A549 (cell line): Measurements from ENCODE around the gene RAB5A. TPM values are rescaled to one million over a fixed set of nuclear protein-coding genes. Genes with fewer than 3 reads are reported as not detected.

ENCODE experiments used
- ATAC-seq, 2 experiments: fragments of 200-7000 bp in 1 of 2; fragments of >200 bp in 1 of 2; cut with Nextera tagmentation in 1 of 2; cut with Tn5 transposase in 1 of 2; 3 replicates each; pipeline versions ENCODE4 v1.8.0 to v1.9.1; 2018 to 2020; ENCODE audit warnings: mild to moderate bottlenecking in 1 of 2, moderate library complexity in 1 of 2
- CTCF ChIA-PET: fragments of 300-600 bp; sonication (Branson Sonifier 250); formaldehyde crosslinking; extraction: SDS; loops from one replicate; lab custom pipeline; 2021; ENCODE audit warnings: antibody characterized with exemption, inconsistent platforms; lab: Yijun Ruan, JAX
- POLR2A ChIA-PET: fragments of 350-600 bp; formaldehyde crosslinking; extraction: SDS; loops from one replicate; lab custom pipeline; 2021; ENCODE audit warnings: antibody characterized with exemption, inconsistent platforms; lab: Yijun Ruan, JAX
- DNase-seq, 2 experiments: peaks; one replicate each; pipeline versions ENCODE4 v3.0.0 to v3.0.0-alpha.2; 2011 to 2016; ENCODE audit warnings: low read depth in 1 of 2, low spot score in 1 of 2
- FAIRE-seq: peaks from 2 replicates; lab custom pipeline; 2011; peaks lifted over from hg19 to GRCh38; lab: Jason Lieb, UNC
- H3K27ac ChIP-seq, 2 experiments: fragments of >200 bp; sonication (Bioruptor Twin); formaldehyde crosslinking; 3 replicates each; pipeline ENCODE4 v1.5.1; 2016 to 2017
- H3K4me1 ChIP-seq: fragments of >200 bp; sonication (Bioruptor Twin); formaldehyde crosslinking; 3 replicates; pipeline ENCODE4 v1.6.1; 2016
- H3K4me2 ChIP-seq: fragments of >200 bp; sonication (Bioruptor Twin); formaldehyde crosslinking; 3 replicates; pipeline ENCODE4 v1.6.1; 2016
- H3K4me3 ChIP-seq: fragments of >200 bp; sonication (Bioruptor Twin); formaldehyde crosslinking; 3 replicates; pipeline ENCODE4 v1.5.1; 2016
- H3K9me3 ChIP-seq: fragments of >200 bp; sonication (Bioruptor Twin); formaldehyde crosslinking; 3 replicates; pipeline ENCODE4 v1.6.1; 2016
- BHLHE40 ChIP-seq: IDR thresholded peaks from 2 replicates; pipeline ENCODE4 v1.6.1; 2012; ENCODE audit warnings: low read depth, low read length, inconsistent platforms
- CBX8 ChIP-seq: fragments of 200-600 bp; sonication (generic); IDR thresholded peaks from 2 replicates; pipeline ENCODE4 v1.6.1; 2016
- CHD4 ChIP-seq: fragments of 200-600 bp; sonication (generic); IDR thresholded peaks from 2 replicates; pipeline ENCODE4 v1.6.1; 2016; ENCODE audit warnings: antibody characterized with exemption, mild to moderate bottlenecking, borderline replicate concordance
- E2F6 ChIP-seq: IDR thresholded peaks from 2 replicates; pipeline ENCODE4 v1.6.1; 2012; ENCODE audit warnings: low read depth, borderline replicate concordance
- EP300 ChIP-seq, 2 experiments: fragments of >200 bp; sonication (Bioruptor Twin); formaldehyde crosslinking; IDR thresholded peaks; 2 replicates in 1 of 2; 3 replicates in 1 of 2; pipeline ENCODE4 v1.6.1; 2016 to 2017
- FOSB ChIP-seq: fragments of 250-450 bp; sonication (Bioruptor Pico); IDR thresholded peaks from 2 replicates; pipeline ENCODE4 v1.5.0; 2020; ENCODE audit warnings: mild to moderate bottlenecking, moderate library complexity
- FOXS1 ChIP-seq: fragments of 250-450 bp; sonication (Bioruptor Pico); IDR thresholded peaks from 2 replicates; pipeline ENCODE4 v1.5.0; 2020; ENCODE audit warnings: mild to moderate bottlenecking, moderate library complexity
- HDAC2 ChIP-seq: fragments of 200-600 bp; sonication (generic); IDR thresholded peaks from 2 replicates; pipeline ENCODE4 v1.6.1; 2016
- HES2 ChIP-seq: fragments of >200 bp; sonication (Bioruptor Twin); formaldehyde crosslinking; IDR thresholded peaks from 2 replicates; pipeline ENCODE4 v1.6.1; 2016
- HMGXB4 ChIP-seq: fragments of 250-450 bp; sonication (Bioruptor Pico); IDR thresholded peaks from 2 replicates; pipeline ENCODE4 v1.5.0; 2021; ENCODE audit warnings: mild to moderate bottlenecking, moderate library complexity, borderline replicate concordance
- HOXA7 ChIP-seq: fragments of 250-450 bp; sonication (Bioruptor Pico); IDR thresholded peaks from 2 replicates; pipeline ENCODE4 v1.5.0; 2020; ENCODE audit warnings: mild to moderate bottlenecking, moderate library complexity
- JUNB ChIP-seq: fragments of >200 bp; sonication (Bioruptor Twin); formaldehyde crosslinking; IDR thresholded peaks from 2 replicates; pipeline ENCODE4 v1.6.1; 2016
- MAFK ChIP-seq: fragments of 450-650 bp; IDR thresholded peaks from 2 replicates; pipeline ENCODE4 v1.6.1; 2014; ENCODE audit not compliant: partially characterized antibody
- NFE2L2 ChIP-seq: fragments of 150-350 bp; conservative IDR thresholded peaks from 2 replicates; pipeline ENCODE4 v1.6.1; 2014; ENCODE audit warnings: low read length
- NPAS2 ChIP-seq: fragments of 250-450 bp; sonication (Bioruptor Pico); IDR thresholded peaks from 2 replicates; pipeline ENCODE4 v1.8.0; 2022; ENCODE audit warnings: mild to moderate bottlenecking, moderate library complexity, borderline replicate concordance
- NR3C1 ChIP-seq: fragments of >200 bp; sonication (Bioruptor Twin); formaldehyde crosslinking; IDR thresholded peaks from 3 replicates; pipeline ENCODE4 v1.6.1; 2017
- PHF8 ChIP-seq: fragments of 200-600 bp; sonication (generic); IDR thresholded peaks from 2 replicates; pipeline ENCODE4 v1.6.1; 2016; ENCODE audit warnings: low read depth, mild to moderate bottlenecking, antibody characterized with exemption, moderate library complexity, borderline replicate concordance
- RAD21 ChIP-seq, 2 experiments: fragments of >200 bp in 1 of 2; sonication (Bioruptor Twin) in 1 of 2; formaldehyde crosslinking in 1 of 2; IDR thresholded peaks in 1 of 2; conservative IDR thresholded peaks in 1 of 2; 2 replicates in 1 of 2; 3 replicates in 1 of 2; pipeline ENCODE4 v1.6.1; 2012 to 2018; ENCODE audit warnings: inconsistent platforms in 1 of 2
- RARB ChIP-seq: fragments of 250-450 bp; sonication (Bioruptor Pico); IDR thresholded peaks from 2 replicates; pipeline ENCODE4 v1.8.0; 2021; ENCODE audit warnings: mild to moderate bottlenecking, moderate library complexity
- SREBF2 ChIP-seq: fragments of 450-650 bp; IDR thresholded peaks from 2 replicates; pipeline ENCODE4 v1.6.1; 2014; ENCODE audit warnings: mild to moderate bottlenecking, moderate library complexity
- TFCP2L1 ChIP-seq: fragments of 250-450 bp; sonication (Bioruptor Pico); IDR thresholded peaks from 2 replicates; pipeline ENCODE4 v1.5.0; 2021; ENCODE audit warnings: mild to moderate bottlenecking
- WGBS: methylation state at CpG from one replicate; pipeline ENCODE4 v1.1.6; 2017; ENCODE audit errors: missing lambda C conversion rate; 5-methylcytosine and 5-hydroxymethylcytosine counted together
- polyA plus RNA-seq, 4 experiments: library from polyadenylated mRNA; depleted of rRNA in 3 of 4; stranded (reverse); fragments of >200 nt; fragmentation: RNase III in 1 of 4; extraction: RNeasy Plus Mini Kit Qiagen cat#74134 plus additional on column Dnase treatment in 1 of 4; gene quantifications; 2 replicates in 3 of 4; 3 replicates in 1 of 4; pipeline ENCODE4 v1.2.3, GENCODE V29; 2011 to 2017
- TF ChIP-seq, protein P1 (sequence below): fragments of 250-450 bp; sonication (Bioruptor Pico); IDR thresholded peaks from 2 replicates; pipeline ENCODE4 v1.5.0; 2020; ENCODE audit warnings: low read depth, mild to moderate bottlenecking, moderate library complexity
- TF ChIP-seq, protein P2 (sequence below): fragments of 150-350 bp; IDR thresholded peaks from 2 replicates; pipeline ENCODE4 v1.6.1; 2014; ENCODE audit warnings: low read depth, mild to moderate bottlenecking, low read length

RAB5A gene
- polyA plus RNA-seq, 2 of the 4 experiments (the other 2 are of a cell fraction) = 41.2 to 66.6 TPM

DNA sequence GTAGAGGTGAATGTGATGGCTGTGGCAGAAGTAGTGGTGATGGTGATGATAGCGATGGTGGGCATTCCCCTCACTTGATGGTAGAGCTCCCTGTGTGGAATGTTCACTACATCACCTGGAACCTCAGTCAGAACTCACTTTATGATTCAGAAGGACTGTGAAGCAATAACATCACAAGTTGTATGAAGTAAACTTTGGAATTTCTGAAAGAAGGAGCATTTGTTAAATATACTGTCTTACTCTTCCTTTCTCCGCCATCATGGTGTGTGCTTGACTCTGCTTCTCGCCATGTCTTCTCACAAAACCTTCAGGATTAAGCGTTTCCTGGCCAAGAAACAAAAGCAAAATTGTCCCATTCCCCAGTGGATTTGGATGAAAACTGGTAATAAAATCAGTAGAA is 65.3 kb downstream of the RAB5A start, which contains the start of gene PP2D1:
PP2D1 (minus strand) TSS at position 101 of the 400 bp plus-strand sequence. CDS start 192 bp downstream, outside the sequence.
- TF ChIP-seq CHD4 = no peak
- TF ChIP-seq E2F6 = no peak
- TF ChIP-seq, protein P1, sequence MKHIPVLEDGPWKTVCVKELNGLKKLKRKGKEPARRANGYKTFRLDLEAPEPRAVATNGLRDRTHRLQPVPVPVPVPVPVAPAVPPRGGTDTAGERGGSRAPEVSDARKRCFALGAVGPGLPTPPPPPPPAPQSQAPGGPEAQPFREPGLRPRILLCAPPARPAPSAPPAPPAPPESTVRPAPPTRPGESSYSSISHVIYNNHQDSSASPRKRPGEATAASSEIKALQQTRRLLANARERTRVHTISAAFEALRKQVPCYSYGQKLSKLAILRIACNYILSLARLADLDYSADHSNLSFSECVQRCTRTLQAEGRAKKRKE (CRISPR knock-in tag) = no peak
- TF ChIP-seq RAD21 (conservative IDR thresholded peaks at IDR 0.05 in 1 of 2, IDR thresholded peaks at IDR 0.05 in 1 of 2) = no peak
- no peak for TF ChIP-seq PHF8
- no peak for TF ChIP-seq HES2
- ChIA-PET CTCF (no interaction called here), POLR2A (no interaction called here)
- no peak for DNase-seq
- Histone ChIP-seq H3K4me2 (no peak within 1 kb of the TSS), H3K27ac (no peak within 1 kb of the TSS), H3K4me1 (no peaks in the 10 kb centered on the region), H3K4me3 (no peak within 1 kb of the TSS), H3K9me3 (no peaks in the 10 kb centered on the region)
- no peak for ATAC-seq
- 85% methylated on average over 4 of the region's 4 CpGs for WGBS
- no peak for FAIRE-seq

DNA sequence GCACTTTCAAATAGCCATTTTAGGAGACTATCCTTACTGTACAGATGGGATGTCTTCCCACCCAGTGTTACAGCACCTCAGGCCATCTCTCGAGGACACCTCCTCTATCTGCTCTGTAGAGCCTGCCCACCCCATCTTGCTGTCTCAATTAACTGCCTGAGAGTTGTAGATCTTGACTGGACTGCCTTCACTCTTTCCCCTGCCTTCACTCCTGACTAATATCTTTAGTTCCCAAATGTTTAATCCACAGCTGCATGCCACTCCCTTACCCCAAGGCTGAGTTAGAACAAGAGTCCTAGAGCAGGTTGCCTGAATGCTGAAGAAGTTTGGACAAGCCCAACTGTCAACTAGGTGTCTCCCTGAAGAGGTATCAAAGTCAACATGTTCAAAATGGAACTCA is 66.5 kb downstream of the RAB5A start:
- no peak for FAIRE-seq
- no peak overlapping the region for H3K4me2 ChIP-seq
- H3K4me3 ChIP-seq = no peak overlapping the region
- H3K4me1 ChIP-seq = no peaks in the 10 kb centered on the region
- no peaks in the 10 kb centered on the region for H3K9me3 ChIP-seq
- TF ChIP-seq HES2 = no peak
- TF ChIP-seq HDAC2 = no peak
- no peak for TF ChIP-seq MAFK
- TF ChIP-seq SREBF2 = no peak
- TF ChIP-seq FOSB (CRISPR knock-in tag) = no peak
- TF ChIP-seq RARB (CRISPR knock-in tag) = no peak
- TF ChIP-seq HOXA7 = no peak
- TF ChIP-seq, protein P2, sequence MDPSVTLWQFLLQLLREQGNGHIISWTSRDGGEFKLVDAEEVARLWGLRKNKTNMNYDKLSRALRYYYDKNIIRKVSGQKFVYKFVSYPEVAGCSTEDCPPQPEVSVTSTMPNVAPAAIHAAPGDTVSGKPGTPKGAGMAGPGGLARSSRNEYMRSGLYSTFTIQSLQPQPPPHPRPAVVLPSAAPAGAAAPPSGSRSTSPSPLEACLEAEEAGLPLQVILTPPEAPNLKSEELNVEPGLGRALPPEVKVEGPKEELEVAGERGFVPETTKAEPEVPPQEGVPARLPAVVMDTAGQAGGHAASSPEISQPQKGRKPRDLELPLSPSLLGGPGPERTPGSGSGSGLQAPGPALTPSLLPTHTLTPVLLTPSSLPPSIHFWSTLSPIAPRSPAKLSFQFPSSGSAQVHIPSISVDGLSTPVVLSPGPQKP = no peak
- TF ChIP-seq EP300 (IDR thresholded peaks at IDR 0.05) = no peak
- no peak for TF ChIP-seq NFE2L2
- no peak for TF ChIP-seq NR3C1
- no peak for TF ChIP-seq BHLHE40
- no peak for TF ChIP-seq HMGXB4
- TF ChIP-seq FOXS1 = no peak
- no peak for TF ChIP-seq CBX8
- TF ChIP-seq NPAS2 (CRISPR knock-in tag) = no peak
- no peak for TF ChIP-seq TFCP2L1 (CRISPR knock-in tag)
- TF ChIP-seq JUNB = no peak
- TF ChIP-seq, all 56 proteins: peak for 0
- ChIA-PET POLR2A (no interaction called here), CTCF (interaction anchor here (0.5 to 1.3 kb wide), 3 partner anchors 128 to 665 kb away, joined by 3 read pairs; no protein-coding TSS in a partner anchor)
- DNase-seq (no peak), ATAC-seq (no peak)
- no peak overlapping the region for H3K27ac ChIP-seq
- 55% methylated on average over 1 of the region's 1 CpG for WGBS
